ENCODE measurements around the gene SCPEP1. TPM values are rescaled to one million over a fixed set of nuclear protein-coding genes. Genes with fewer than 3 reads are reported as not detected.

The SCPEP1 gene
- total and polyA plus RNA-seq, 7 experiments from 2014 or later = 8.4 to 81.6 (median 28.9) TPM

GRCh38 chr17:57046749-57047148 is 68.8 kb downstream of the SCPEP1 start:
- ATAC-seq (peak; percentile 8), DNase-seq (no peak)
- no peaks in the 10 kb centered on the region for H3K36me3 ChIP-seq (ENCODE audit: control insufficient read depth in 2 of 3, insufficient read depth in 3 of 3, low read length in 3 of 3)
- no peak overlapping the region for H3K4me3 ChIP-seq (ENCODE audit: low read length)
- H3K4me1 Mint-ChIP-seq = peaks cover 11 to 20% (median 17%) of the 10 kb centered on the region in 7 donors
- H3K36me3 Mint-ChIP-seq = peaks cover 0 to 7% (median 3%) of the 10 kb centered on the region in 5 donors
- H3K4me1 ChIP-seq (ENCODE audit: control insufficient read depth in 2 of 2, insufficient read depth in 2 of 2, low read length in 2 of 2) = peaks cover 4 to 9% of the 10 kb centered on the region in 2 donors
- H3K27me3 Mint-ChIP-seq = peaks cover 44 to 68% (median 56%) of the 10 kb centered on the region in 5 donors
- no peak overlapping the region for H3K27ac ChIP-seq (ENCODE audit: low read depth, low read length)
- H3K9me3 Mint-ChIP-seq = peaks cover 0 to 9% (median 0%) of the 10 kb centered on the region in 11 donors
- ChIA-PET POLR2A (no interaction called here), CTCF (no interaction called here)
- H3K4me3 Mint-ChIP-seq = peak overlapping the region in 9 of 10 donors; percentile 25 to 89 (median 81)
- no peaks in the 10 kb centered on the region for H3K9me3 ChIP-seq (ENCODE audit: control insufficient read depth in 2 of 3, low read length in 3 of 3)
- peaks cover 0 to 7% of the 10 kb centered on the region in 2 donors for H3K27me3 ChIP-seq (ENCODE audit: control insufficient read depth in 2 of 2, insufficient read depth in 2 of 2, low read length in 2 of 2)
- H3K27ac Mint-ChIP-seq = no peak overlapping the region
- intact Hi-C loops (cut with micrococcal nuclease) = loop anchor here in 1 of 2 donors (5.0 kb wide), 1 partner anchor 66 kb away; no protein-coding TSS in a partner anchor

GRCh38 chr17:57048096-57048495 is 70.2 kb downstream of the SCPEP1 start:
- Histone ChIP-seq H3K36me3 (ENCODE audit: control insufficient read depth in 2 of 3, insufficient read depth in 3 of 3, low read length in 3 of 3) (no peaks in the 10 kb centered on the region), H3K9me3 (ENCODE audit: control insufficient read depth in 2 of 3, low read length in 3 of 3) (no peaks in the 10 kb centered on the region), H3K27me3 (ENCODE audit: control insufficient read depth in 2 of 2, insufficient read depth in 2 of 2, low read length in 2 of 2) (peaks cover 0 to 7% of the 10 kb centered on the region in 2 donors), H3K27ac (ENCODE audit: low read depth, low read length) (no peak overlapping the region), H3K4me1 (ENCODE audit: control insufficient read depth in 2 of 2, insufficient read depth in 2 of 2, low read length in 2 of 2) (peaks cover 4 to 9% of the 10 kb centered on the region in 2 donors), H3K4me3 (ENCODE audit: low read length) (no peak overlapping the region)
- ChIA-PET CTCF (interaction anchor here (1.4 kb wide), 1 partner anchor 10 kb away, joined by 3 read pairs; no protein-coding TSS in a partner anchor), POLR2A (no interaction called here)
- DNase-seq = no peak
- H3K4me3 Mint-ChIP-seq = no peak overlapping the region
- no peak for ATAC-seq
- H3K36me3 Mint-ChIP-seq = peaks cover 0 to 7% (median 3%) of the 10 kb centered on the region in 5 donors
- H3K9me3 Mint-ChIP-seq = peaks cover 0 to 9% (median 0%) of the 10 kb centered on the region in 11 donors
- peaks cover 38 to 63% (median 48%) of the 10 kb centered on the region in 5 donors for H3K27me3 Mint-ChIP-seq
- intact Hi-C loops (cut with micrococcal nuclease) = loop anchor here in 1 of 2 donors (5.0 kb wide), 1 partner anchor 64 kb away; no protein-coding TSS in a partner anchor
- no peak overlapping the region for H3K27ac Mint-ChIP-seq
- peaks cover 11 to 20% (median 17%) of the 10 kb centered on the region in 7 donors for H3K4me1 Mint-ChIP-seq

GRCh38 chr17:57050306-57050705 is 72.4 kb downstream of the SCPEP1 start:
- Histone ChIP-seq H3K27me3 (ENCODE audit: control insufficient read depth in 2 of 2, insufficient read depth in 2 of 2, low read length in 2 of 2) (peaks cover 0 to 7% of the 10 kb centered on the region in 2 donors), H3K36me3 (ENCODE audit: control insufficient read depth in 2 of 3, insufficient read depth in 3 of 3, low read length in 3 of 3) (no peaks in the 10 kb centered on the region), H3K4me3 (ENCODE audit: low read length) (no peak overlapping the region), H3K27ac (ENCODE audit: low read depth, low read length) (no peak overlapping the region), H3K9me3 (ENCODE audit: control insufficient read depth in 2 of 3, low read length in 3 of 3) (no peaks in the 10 kb centered on the region), H3K4me1 (ENCODE audit: control insufficient read depth in 2 of 2, insufficient read depth in 2 of 2, low read length in 2 of 2) (peaks cover 4 to 7% of the 10 kb centered on the region in 2 donors)
- Mint-ChIP-seq H3K9me3 (peaks cover 0 to 5% (median 0%) of the 10 kb centered on the region in 11 donors), H3K27me3 (peaks cover 25 to 45% (median 29%) of the 10 kb centered on the region in 5 donors), H3K36me3 (peaks cover 0 to 4% (median 0%) of the 10 kb centered on the region in 5 donors), H3K4me3 (no peak overlapping the region), H3K27ac (no peak overlapping the region), H3K4me1 (peaks cover 16 to 21% (median 17%) of the 10 kb centered on the region in 7 donors)
- no peak for ATAC-seq
- ChIA-PET POLR2A (no interaction called here), CTCF (no interaction called here)
- no peak for DNase-seq
- intact Hi-C loops (cut with micrococcal nuclease) = no loop called here

- H3K27me3 Mint-ChIP-seq = peaks cover 10 to 31% (median 16%) of the 10 kb centered on the region in 5 donors
- no peak overlapping the region for H3K27ac ChIP-seq (ENCODE audit: low read depth, low read length)
- peaks cover 0 to 4% (median 0%) of the 10 kb centered on the region in 5 donors for H3K36me3 Mint-ChIP-seq
- peaks cover 10 to 13% (median 12%) of the 10 kb centered on the region in 7 donors for H3K4me1 Mint-ChIP-seq
- CTCF ChIA-PET = no interaction called here
- no peaks in the 10 kb centered on the region for H3K9me3 ChIP-seq (ENCODE audit: control insufficient read depth in 2 of 3, low read length in 3 of 3)
- no peak overlapping the region for H3K4me3 ChIP-seq (ENCODE audit: low read length)
- H3K27me3 ChIP-seq (ENCODE audit: control insufficient read depth in 2 of 2, insufficient read depth in 2 of 2, low read length in 2 of 2) = peaks cover 0 to 7% of the 10 kb centered on the region in 2 donors
- DNase-seq (no peak), ATAC-seq (no peak)
- intact Hi-C loops (cut with micrococcal nuclease) = no loop called here
- no peak overlapping the region for H3K4me3 Mint-ChIP-seq
- H3K9me3 Mint-ChIP-seq = peaks cover 0 to 5% (median 0%) of the 10 kb centered on the region in 11 donors
- no peaks in the 10 kb centered on the region for H3K36me3 ChIP-seq (ENCODE audit: control insufficient read depth in 2 of 3, insufficient read depth in 3 of 3, low read length in 3 of 3)
- H3K4me1 ChIP-seq (ENCODE audit: control insufficient read depth in 2 of 2, insufficient read depth in 2 of 2, low read length in 2 of 2) = no peaks in the 10 kb centered on the region
- no peak overlapping the region for H3K27ac Mint-ChIP-seq
- POLR2A ChIA-PET = no interaction called here
Measured at GRCh38 chr17:57051886-57052361, 74.0 kb downstream of the SCPEP1 start.

Other genes with a start within 250 kb of the SCPEP1 start
- 1 to 10 TPM; 3.6 to 9.1 (median 5.4) TPM for gene C17orf67, start 144.2 kb upstream of the SCPEP1 start, total RNA-seq
- gene C17orf67, start 144.2 kb upstream of the SCPEP1 start, polyA plus RNA-seq = 1 to 10 TPM; 1.1 to 1.6 TPM
- gene DGKE, start 144.0 kb upstream of the SCPEP1 start, total RNA-seq = 10 to 100 TPM; 23.7 to 39.2 (median 35.6) TPM
- gene DGKE, start 144.0 kb upstream of the SCPEP1 start, polyA plus RNA-seq = 1 to 10 TPM; 5.0 to 7.1 TPM
- gene TRIM25, start 64.1 kb upstream of the SCPEP1 start, total RNA-seq = 100 to 1,000 TPM in 1 of 5 experiments, 10 to 100 TPM in 4; 45.9 to 133 (median 61.8) TPM
- gene TRIM25, start 64.1 kb upstream of the SCPEP1 start, polyA plus RNA-seq = 1 to 10 TPM; 4.8 to 8.1 TPM
- gene COIL, start 17.1 kb upstream of the SCPEP1 start, total RNA-seq = 10 to 100 TPM; 13.1 to 22.7 (median 19.0) TPM
- gene COIL, start 17.1 kb upstream of the SCPEP1 start, polyA plus RNA-seq = 10 to 100 TPM; 13.0 to 18.6 TPM
- 10 to 100 TPM; 22.2 to 35.8 (median 34.3) TPM for gene AKAP1, start 107.1 kb downstream of the SCPEP1 start, total RNA-seq
- 10 to 100 TPM; 13.2 to 26.6 TPM for gene AKAP1, start 107.1 kb downstream of the SCPEP1 start, polyA plus RNA-seq

All from naive thymus-derived CD4-positive, alpha-beta T cell (primary cell).